Ovary (tissue), 9 donors: ENCODE measurements around the gene EMD. TPM values are rescaled to one million over a fixed set of nuclear protein-coding genes. Genes with fewer than 3 reads are reported as not detected.

Experiments
- DNase-seq, 5 donors: peaks; one replicate each; pipeline ENCODE4 v3.0.0-alpha.2; 2019 to 2020
- H3K27ac ChIP-seq, 2 donors: fragments of 200-600 bp; one replicate each; pipeline versions ENCODE4 v1.5.1 to v1.8.0; 2019 to 2022
- H3K27me3 ChIP-seq: fragments of 200-600 bp; one replicate; pipeline ENCODE4 v1.8.0; 2022
- H3K36me3 ChIP-seq: fragments of 200-600 bp; sonication (generic); one replicate; pipeline ENCODE4 v1.5.1; 2019
- H3K4me1 ChIP-seq: one replicate; pipeline ENCODE4 v1.8.1; 2013; ENCODE audit warnings: mild to moderate bottlenecking, moderate library complexity; ENCODE audit not compliant: insufficient read depth
- H3K4me3 ChIP-seq: fragments of 200-600 bp; sonication (generic); one replicate; pipeline ENCODE4 v1.5.1; 2017
- H3K9me3 ChIP-seq, 2 donors: fragments of 200-600 bp in 1 of 2; sonication (generic) in 1 of 2; one replicate each; pipeline versions ENCODE4 v1.5.1 to v1.8.1; 2013 to 2019; ENCODE audit warnings: mild to moderate bottlenecking in 1 of 2, moderate library complexity in 1 of 2
- EP300 ChIP-seq: sonication (generic); formaldehyde crosslinking; IDR thresholded peaks from one replicate; pipeline ENCODE4 v1.6.1; 2017; ENCODE audit warnings: antibody characterized with exemption
- POLR2A ChIP-seq: fragments of 450-650 bp; IDR thresholded peaks from one replicate; pipeline ENCODE4 v1.6.1; 2017; ENCODE audit warnings: antibody characterized with exemption, mild to moderate bottlenecking, moderate library complexity
- WGBS, 3 donors: extraction: QIAGEN DNeasy Blood & Tissue Kit in 1 of 3; methylation state at CpG; one replicate each; pipeline versions ENCODE4 v1.1.5 to v1.1.7; 2013 to 2017; 5-methylcytosine and 5-hydroxymethylcytosine counted together
- intact Hi-C, 4 donors: fragments of 100-400 bp; cut with DNase I; formaldehyde crosslinking; loops; one replicate each; pipeline versions ENCODE4 v1.11.0 to v1.15.1; 2022 to 2023
- polyA plus RNA-seq, 2 donors: library from polyadenylated mRNA; stranded (reverse); fragments of 200-250 nt in 1 of 2; fragments of 350-450 nt in 1 of 2; fragmentation: Illumina TruSeq in 1 of 2; extraction: RNeasy Lipid Tissue Mini Kit (QIAGEN cat#74804) in 1 of 2; gene quantifications; one replicate each; pipeline ENCODE4 v1.2.3, GENCODE V29; 2013 to 2014
- total RNA-seq, 7 donors: library from RNA; depleted of rRNA in 2 of 7; stranded (reverse); fragments of >200 nt in 2 of 7; fragmentation: NEBNext Ultra II Directional in 3 of 7; extraction: Animal tissue kit (Norgen Biotek cat#: 25700) in 3 of 7; gene quantifications; one replicate each; pipeline versions ENCODE4 v1.1.0 to v1.2.4, GENCODE V29; 2016 to 2023
- TF ChIP-seq, protein P1 (sequence below), 3 donors: fragments of 450-650 bp in 2 of 3; fragments of 200-600 bp in 1 of 3; IDR thresholded peaks; one replicate each; pipeline versions ENCODE4 v1.5.1 to v1.8.0; 2016 to 2022; ENCODE audit warnings: antibody characterized with exemption in 3 of 3, mild to moderate bottlenecking in 1 of 3
- donor health status: DM: no; HTN: no; CAD: no; lungs with moderate emphysema.
- donor health status: DM: no; HTN: no; CAD: no.
- donor health status: Bipolar disorder and iron deficiency.
- donor health status: DM: yes; HTN: yes; CAD: no.
- donor health status: DM: no; HTN: no; CAD: no.
- donor health status: DM: yes; HTN: yes; CAD: no.

EMD gene
- total and polyA plus RNA-seq, 9 donors: 40.5 to 158 (median 107) TPM

DNA sequence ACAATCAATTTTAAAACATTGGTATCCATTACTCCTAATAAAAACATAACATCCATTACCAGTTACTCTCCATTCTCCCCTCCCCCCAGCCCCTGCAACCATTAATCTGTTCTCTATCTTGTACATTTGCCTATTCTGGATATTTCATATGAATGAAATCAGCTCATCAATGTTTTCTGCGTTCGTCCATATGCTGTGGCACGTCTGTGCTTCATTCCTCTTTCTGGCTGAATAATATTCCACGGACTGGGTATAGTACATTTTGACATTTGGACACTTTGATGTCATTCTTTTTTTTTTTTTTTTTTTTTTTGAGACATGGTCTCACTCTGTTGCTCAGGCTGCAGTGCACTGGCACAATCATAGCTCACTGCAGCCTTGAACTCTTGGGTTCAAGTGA lies 24.8 kb downstream of the EMD start:
- Histone ChIP-seq H3K9me3 (no peaks in the 10 kb centered on the region), H3K36me3 (no peaks in the 10 kb centered on the region), H3K4me1 (no peaks in the 10 kb centered on the region), H3K27me3 (no peaks in the 10 kb centered on the region), H3K4me3 (no peak overlapping the region), H3K27ac (no peak overlapping the region)
- TF ChIP-seq EP300 (no peak), POLR2A (no peak)
- TF ChIP-seq, protein P1, sequence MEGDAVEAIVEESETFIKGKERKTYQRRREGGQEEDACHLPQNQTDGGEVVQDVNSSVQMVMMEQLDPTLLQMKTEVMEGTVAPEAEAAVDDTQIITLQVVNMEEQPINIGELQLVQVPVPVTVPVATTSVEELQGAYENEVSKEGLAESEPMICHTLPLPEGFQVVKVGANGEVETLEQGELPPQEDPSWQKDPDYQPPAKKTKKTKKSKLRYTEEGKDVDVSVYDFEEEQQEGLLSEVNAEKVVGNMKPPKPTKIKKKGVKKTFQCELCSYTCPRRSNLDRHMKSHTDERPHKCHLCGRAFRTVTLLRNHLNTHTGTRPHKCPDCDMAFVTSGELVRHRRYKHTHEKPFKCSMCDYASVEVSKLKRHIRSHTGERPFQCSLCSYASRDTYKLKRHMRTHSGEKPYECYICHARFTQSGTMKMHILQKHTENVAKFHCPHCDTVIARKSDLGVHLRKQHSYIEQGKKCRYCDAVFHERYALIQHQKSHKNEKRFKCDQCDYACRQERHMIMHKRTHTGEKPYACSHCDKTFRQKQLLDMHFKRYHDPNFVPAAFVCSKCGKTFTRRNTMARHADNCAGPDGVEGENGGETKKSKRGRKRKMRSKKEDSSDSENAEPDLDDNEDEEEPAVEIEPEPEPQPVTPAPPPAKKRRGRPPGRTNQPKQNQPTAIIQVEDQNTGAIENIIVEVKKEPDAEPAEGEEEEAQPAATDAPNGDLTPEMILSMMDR (IDR thresholded peaks at IDR 0.05): no peak
- intact Hi-C loops: loop anchor here in 1 of 4 donors (5.0 kb wide), 1 partner anchor 128 kb away; no protein-coding TSS in a partner anchor
- no peak for DNase-seq
- 70 to 79% (median 71%) methylated on average over 4 of the region's 4 CpGs for WGBS, 3 donors

DNA sequence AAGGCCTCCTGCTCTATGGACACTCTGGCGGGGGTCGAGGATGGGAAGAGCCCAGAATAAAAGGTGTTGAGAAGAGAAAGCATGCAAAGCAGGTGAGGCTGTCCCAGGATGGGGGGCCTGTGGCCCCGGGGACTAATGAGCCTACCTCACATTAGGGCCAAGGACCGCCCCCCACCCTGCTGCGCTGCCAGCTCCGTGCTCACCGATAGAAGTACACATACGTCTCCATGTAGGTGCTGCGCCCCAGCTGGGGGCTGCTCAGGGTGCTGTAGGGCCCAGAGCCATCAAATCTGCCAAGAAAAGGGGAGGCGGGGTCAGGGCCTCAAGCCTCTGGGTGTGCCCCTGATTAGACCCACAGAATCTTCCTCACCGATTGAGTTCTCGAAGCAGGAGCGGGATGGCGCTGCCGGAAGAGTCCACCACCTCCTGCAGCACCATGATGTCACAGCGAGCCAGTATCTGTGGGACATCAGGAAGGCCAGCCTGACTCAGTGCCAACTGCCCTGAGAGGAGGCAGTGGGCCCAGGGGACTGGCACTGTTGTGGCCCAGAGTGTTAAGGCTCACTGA lies 25.6 kb downstream of the EMD start:
- intact Hi-C loops: loop anchor here in 1 of 4 donors (5.0 kb wide), 1 partner anchor 128 kb away; no protein-coding TSS in a partner anchor
- no peak for DNase-seq

DNA sequence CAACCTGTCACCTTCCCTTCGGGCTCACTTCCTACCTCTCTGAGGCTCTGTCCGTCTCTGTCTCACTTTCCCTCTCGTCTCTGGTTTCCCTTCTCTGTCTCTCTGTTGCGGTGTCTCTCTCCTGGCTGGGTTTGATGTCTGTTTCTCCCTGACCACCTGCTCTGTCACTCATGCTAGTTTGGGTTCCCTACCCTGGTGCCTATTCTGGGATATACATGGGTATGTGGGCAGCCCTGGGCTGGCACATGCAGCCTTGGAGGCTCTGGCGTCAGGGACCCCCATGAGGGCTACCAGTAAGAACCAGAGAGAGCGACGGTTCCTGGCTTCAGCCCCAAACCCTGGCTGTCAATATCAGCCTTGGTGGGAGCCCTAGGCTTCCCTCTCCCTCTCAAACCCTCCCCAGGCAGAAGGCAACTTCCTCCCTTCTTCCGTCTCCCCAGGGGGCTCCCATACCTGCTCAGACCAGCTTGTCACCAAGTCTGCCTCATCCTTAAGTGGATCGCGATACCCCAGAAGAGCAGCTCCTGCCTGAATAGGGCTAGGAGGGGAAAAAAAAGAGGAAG lies 29.6 kb downstream of the EMD start:
- 71 to 74% (median 72%) methylated on average over 10 of the region's 10 CpGs for WGBS, 3 donors
- Histone ChIP-seq H3K9me3 (no peaks in the 10 kb centered on the region), H3K27me3 (no peaks in the 10 kb centered on the region), H3K36me3 (no peaks in the 10 kb centered on the region), H3K4me1 (no peaks in the 10 kb centered on the region), H3K4me3 (no peak overlapping the region), H3K27ac (no peak overlapping the region)
- no peak for DNase-seq
- TF ChIP-seq EP300: no peak
- no peak for TF ChIP-seq POLR2A
- TF ChIP-seq, protein P1 (IDR thresholded peaks at IDR 0.05): no peak
- intact Hi-C loops: no loop called here

More for the DNA sequence above, 25.6 kb downstream of the EMD start:
- H3K27ac ChIP-seq: no peak overlapping the region
- H3K4me3 ChIP-seq: no peak overlapping the region
- TF ChIP-seq EP300: no peak
- no peak for TF ChIP-seq POLR2A
- TF ChIP-seq, protein P1 (IDR thresholded peaks at IDR 0.05): no peak
- no peaks in the 10 kb centered on the region for H3K4me1 ChIP-seq
- H3K27me3 ChIP-seq: no peaks in the 10 kb centered on the region
- H3K9me3 ChIP-seq: no peaks in the 10 kb centered on the region
- no peaks in the 10 kb centered on the region for H3K36me3 ChIP-seq
- WGBS, 3 donors: 85 to 93% (median 89%) methylated on average over 16 of the region's 16 CpGs

DNA sequence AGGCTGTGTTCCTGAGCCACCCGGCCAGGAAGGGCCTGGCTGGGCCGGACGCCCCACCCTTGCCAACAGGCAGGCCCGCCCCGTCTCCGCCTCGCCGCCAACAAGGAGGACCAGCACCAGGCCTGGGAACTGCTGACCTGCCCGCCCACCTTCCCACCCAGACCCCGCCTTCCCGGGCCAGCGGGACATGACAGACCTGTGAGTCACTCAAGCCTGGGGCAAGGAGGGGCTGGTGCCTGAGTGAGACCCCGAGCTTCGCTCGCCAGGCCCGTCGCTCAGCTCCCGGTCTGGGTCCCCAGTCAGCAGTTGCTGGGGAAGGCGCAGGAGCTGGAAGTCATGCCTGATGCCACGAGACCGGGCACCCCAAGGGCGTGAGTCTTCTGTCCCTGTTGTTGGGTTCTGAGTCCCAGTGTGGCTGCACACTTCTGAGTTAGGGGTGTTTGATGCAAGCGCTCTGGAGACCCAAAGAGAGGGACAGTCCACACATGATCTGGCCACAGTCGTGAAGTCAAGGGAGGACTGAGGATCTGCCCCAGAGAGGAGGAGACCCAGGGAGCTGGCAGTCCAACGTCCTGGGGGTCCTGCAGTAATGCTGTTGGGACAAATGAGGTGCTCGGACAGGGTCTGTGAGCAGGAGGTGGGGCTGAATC lies 30.3 kb downstream of the EMD start, which contains the start of gene DNASE1L1:
Gene DNASE1L1, minus strand, starts transcription at position 33 of the 650 bp plus-strand sequence. CDS start 3,686 bp downstream, outside the sequence.
- H3K4me1 ChIP-seq: no peaks in the 10 kb centered on the region
- TF ChIP-seq POLR2A (no peak), EP300 (no peak)
- TF ChIP-seq, protein P1 (IDR thresholded peaks at IDR 0.05): no peak
- no peak within 1 kb of the TSS for H3K4me3 ChIP-seq
- 65 to 73% (median 67%) methylated on average over 18 to 26 of the region's 26 CpGs for WGBS, 3 donors
- intact Hi-C loops: no loop called here
- no peaks in the 10 kb centered on the region for H3K9me3 ChIP-seq
- H3K27me3 ChIP-seq: no peaks in the 10 kb centered on the region
- no peak within 1 kb of the TSS for H3K27ac ChIP-seq
- no peaks in the 10 kb centered on the region for H3K36me3 ChIP-seq
- peak in 2 of 5 donors; percentile 58 to 60 for DNase-seq
